Caco-2 (cell line): ENCODE measurements around the gene DPH6. TPM values are rescaled to one million over a fixed set of nuclear protein-coding genes. Genes with fewer than 3 reads are reported as not detected.

Source experiments
- BruUV-seq: library from RNA; stranded (reverse); fragments of 400-500 nt; replicated peaks from 2 replicates; lab custom pipeline; 2021; lab: Mats Ljungman, UMichigan
- CTCF ChIA-PET: fragments of 300-600 bp; sonication (Branson Sonifier 250); formaldehyde crosslinking; loops from one replicate; lab custom pipeline; 2022; ENCODE audit warnings: antibody characterized with exemption; lab: Charles Lee
- POLR2A ChIA-PET: fragments of 300-600 bp; sonication (Branson Sonifier 250); formaldehyde crosslinking; loops from one replicate; lab custom pipeline; 2022; ENCODE audit warnings: antibody characterized with exemption; lab: Charles Lee
- DNase-seq, 2 experiments: peaks; one replicate each; pipeline versions ENCODE4 v3.0.0 to v3.0.0-alpha.2; 2020 to 2022
- H3K27me3 ChIP-seq: replicated peaks from 2 replicates; pipeline ENCODE4 v1.6.0; 2011; ENCODE audit warnings: low read length; ENCODE audit not compliant: control insufficient read depth, insufficient read depth
- H3K36me3 ChIP-seq: 2 replicates; pipeline ENCODE4 v1.5.1; 2011; ENCODE audit warnings: low read length; ENCODE audit not compliant: control insufficient read depth, insufficient read depth
- H3K4me1 ChIP-seq: fragments of 250-450 bp; sonication (Bioruptor Pico); 2 replicates; pipeline ENCODE4 v1.5.1; 2020; ENCODE audit warnings: mild to moderate bottlenecking
- H3K4me3 ChIP-seq: 2 replicates; pipeline ENCODE4 v1.5.1; 2011; ENCODE audit warnings: low read depth, mild to moderate bottlenecking, control low read depth, low read length
- H3K9me3 ChIP-seq: fragments of 250-450 bp; sonication (Bioruptor Pico); 2 replicates; pipeline ENCODE4 v1.5.1; 2020; ENCODE audit warnings: mild to moderate bottlenecking, moderate library complexity
- H3K27ac Mint-ChIP-seq: one replicate; pipeline ENCODE4 v1.8.0; 2022; ENCODE audit warnings: mixed read lengths; ENCODE audit not compliant: unreplicated experiment
- H3K27me3 Mint-ChIP-seq: one replicate; pipeline ENCODE4 v1.8.0; 2022; ENCODE audit warnings: mixed read lengths; ENCODE audit not compliant: insufficient read depth, unreplicated experiment
- H3K36me3 Mint-ChIP-seq: one replicate; pipeline ENCODE4 v1.8.0; 2022; ENCODE audit warnings: mild to moderate bottlenecking, mixed read lengths; ENCODE audit not compliant: insufficient read depth, unreplicated experiment
- H3K4me1 Mint-ChIP-seq: one replicate; pipeline ENCODE4 v1.8.0; 2022; ENCODE audit warnings: low read depth, mixed read lengths; ENCODE audit not compliant: unreplicated experiment
- H3K4me3 Mint-ChIP-seq: one replicate; pipeline ENCODE4 v1.8.0; 2022; ENCODE audit warnings: mild to moderate bottlenecking, moderate library complexity, mixed read lengths; ENCODE audit not compliant: unreplicated experiment
- H3K9me3 Mint-ChIP-seq: one replicate; pipeline ENCODE4 v1.8.0; 2022; ENCODE audit warnings: mixed read lengths; ENCODE audit not compliant: unreplicated experiment
- intact Hi-C: fragments of 100-400 bp; cut with micrococcal nuclease; formaldehyde crosslinking; loops from one replicate; pipeline ENCODE4 v1.10.0; 2022; ENCODE audit not compliant: unreplicated experiment
- total RNA-seq: library from RNA; stranded (reverse); gene quantifications from 2 replicates; pipeline ENCODE4 v1.2.3, GENCODE V29; 2022
- TF ChIP-seq, protein P1 (sequence below), 2 experiments: fragments of 200-600 bp in 1 of 2; IDR thresholded peaks; 1 replicate in 1 of 2; 2 replicates in 1 of 2; pipeline versions ENCODE4 v1.5.1 to v1.8.0; 2011 to 2022; ENCODE audit warnings: antibody characterized with exemption in 1 of 2, control low read depth in 1 of 2, inconsistent platforms in 1 of 2, low read depth in 1 of 2, low read length in 1 of 2, mild to moderate bottlenecking in 1 of 2, moderate library complexity in 1 of 2; ENCODE audit not compliant: insufficient read depth in 1 of 2, severe bottlenecking in 1 of 2, unreplicated experiment in 1 of 2

Gene DPH6
- total RNA-seq, 1 experiment from 2014 or later = 24.0 TPM

DNA sequence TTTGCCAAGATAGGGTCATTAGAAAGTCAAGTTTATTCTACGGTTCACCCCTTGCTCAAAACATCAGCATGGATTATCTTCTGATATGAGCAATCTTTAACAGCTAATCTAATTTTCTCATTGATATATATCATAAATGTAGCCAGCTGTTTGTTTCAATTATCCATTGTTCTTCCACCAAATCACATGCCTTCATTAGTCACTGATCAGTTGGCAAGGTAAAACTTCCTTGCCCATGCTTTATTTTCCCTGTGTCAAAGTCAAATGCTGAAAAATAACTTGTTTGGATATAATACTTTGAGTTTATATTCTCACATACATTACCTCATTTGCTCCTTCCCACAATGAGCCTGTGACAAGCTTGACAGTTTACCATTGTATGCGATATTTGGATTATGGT is 60.6 kb downstream of the DPH6 start:
- TF ChIP-seq, protein P1, sequence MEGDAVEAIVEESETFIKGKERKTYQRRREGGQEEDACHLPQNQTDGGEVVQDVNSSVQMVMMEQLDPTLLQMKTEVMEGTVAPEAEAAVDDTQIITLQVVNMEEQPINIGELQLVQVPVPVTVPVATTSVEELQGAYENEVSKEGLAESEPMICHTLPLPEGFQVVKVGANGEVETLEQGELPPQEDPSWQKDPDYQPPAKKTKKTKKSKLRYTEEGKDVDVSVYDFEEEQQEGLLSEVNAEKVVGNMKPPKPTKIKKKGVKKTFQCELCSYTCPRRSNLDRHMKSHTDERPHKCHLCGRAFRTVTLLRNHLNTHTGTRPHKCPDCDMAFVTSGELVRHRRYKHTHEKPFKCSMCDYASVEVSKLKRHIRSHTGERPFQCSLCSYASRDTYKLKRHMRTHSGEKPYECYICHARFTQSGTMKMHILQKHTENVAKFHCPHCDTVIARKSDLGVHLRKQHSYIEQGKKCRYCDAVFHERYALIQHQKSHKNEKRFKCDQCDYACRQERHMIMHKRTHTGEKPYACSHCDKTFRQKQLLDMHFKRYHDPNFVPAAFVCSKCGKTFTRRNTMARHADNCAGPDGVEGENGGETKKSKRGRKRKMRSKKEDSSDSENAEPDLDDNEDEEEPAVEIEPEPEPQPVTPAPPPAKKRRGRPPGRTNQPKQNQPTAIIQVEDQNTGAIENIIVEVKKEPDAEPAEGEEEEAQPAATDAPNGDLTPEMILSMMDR (IDR thresholded peaks at IDR 0.05; ENCODE audit: insufficient read depth in 1 of 2, low read depth in 1 of 2, low read length in 1 of 2, severe bottlenecking in 1 of 2, unreplicated experiment in 1 of 2) = no peak
- no TSS peak for BruUV-seq
- POLR2A ChIA-PET = no interaction called here
- Mint-ChIP-seq H3K9me3 (peaks cover 24% of the 10 kb centered on the region), H3K4me3 (no peak overlapping the region), H3K36me3 (peaks cover 15% of the 10 kb centered on the region), H3K27me3 (no peaks in the 10 kb centered on the region), H3K4me1 (peaks cover 7% of the 10 kb centered on the region), H3K27ac (no peak overlapping the region)
- peaks cover 21% of the 10 kb centered on the region for H3K9me3 ChIP-seq
- no peaks in the 10 kb centered on the region for H3K27me3 ChIP-seq
- intact Hi-C loops = no loop called here
- CTCF ChIA-PET = no interaction called here
- no peak for DNase-seq
- H3K4me1 ChIP-seq = 0 out of 2 replicates have a peak, but pooled peaks cover 7% of the 10 kb centered on the region
- no peaks in the 10 kb centered on the region for H3K36me3 ChIP-seq
- H3K4me3 ChIP-seq = no peak overlapping the region

DNA sequence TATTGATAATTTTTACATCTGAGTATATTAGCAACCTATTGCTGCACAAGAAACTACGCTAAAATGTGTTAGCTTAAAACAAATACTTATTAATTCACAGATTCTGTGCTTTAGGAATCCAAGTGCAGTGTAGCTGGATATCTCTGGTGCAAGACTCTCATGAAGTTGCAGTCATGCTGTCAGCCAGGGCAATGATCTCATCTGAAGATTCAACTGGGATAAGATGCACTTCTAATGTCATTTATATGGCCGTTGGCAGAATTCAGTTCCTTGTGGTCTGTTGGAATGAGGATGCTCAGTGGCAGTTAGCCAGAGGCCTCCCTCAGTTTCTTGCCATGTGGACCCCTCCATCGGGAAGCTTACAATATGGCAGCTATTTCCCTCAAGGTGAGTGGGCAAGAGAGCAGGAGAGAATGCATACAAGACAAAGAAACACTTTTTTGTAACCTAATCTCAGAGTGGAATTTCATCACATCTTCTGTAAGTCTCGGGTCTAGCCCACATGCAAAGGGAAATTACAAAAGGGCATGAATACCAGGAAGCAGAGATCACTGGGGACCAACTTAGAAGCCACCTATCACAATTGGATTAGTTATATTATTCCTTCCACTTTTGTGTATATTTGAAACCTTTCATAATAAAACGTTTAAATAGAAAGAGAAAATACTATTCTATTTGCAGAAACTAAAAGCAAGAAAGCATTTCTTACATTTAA is 61.6 kb downstream of the DPH6 start:
- H3K36me3 ChIP-seq = no peaks in the 10 kb centered on the region
- intact Hi-C loops = no loop called here
- CTCF ChIA-PET = no interaction called here
- Mint-ChIP-seq H3K36me3 (peaks cover 15% of the 10 kb centered on the region), H3K27me3 (no peaks in the 10 kb centered on the region), H3K9me3 (peaks cover 24% of the 10 kb centered on the region), H3K4me1 (peaks cover 10% of the 10 kb centered on the region), H3K4me3 (no peak overlapping the region), H3K27ac (no peak overlapping the region)
- H3K9me3 ChIP-seq = peaks cover 21% of the 10 kb centered on the region
- POLR2A ChIA-PET = no interaction called here
- H3K4me1 ChIP-seq = peaks cover 7% of the 10 kb centered on the region
- DNase-seq = no peak
- no peak overlapping the region for H3K4me3 ChIP-seq
- no peaks in the 10 kb centered on the region for H3K27me3 ChIP-seq
- TF ChIP-seq, protein P1 (IDR thresholded peaks at IDR 0.05; ENCODE audit: insufficient read depth in 1 of 2, low read depth in 1 of 2, low read length in 1 of 2, severe bottlenecking in 1 of 2, unreplicated experiment in 1 of 2) = no peak
- BruUV-seq = no TSS peak

DNA sequence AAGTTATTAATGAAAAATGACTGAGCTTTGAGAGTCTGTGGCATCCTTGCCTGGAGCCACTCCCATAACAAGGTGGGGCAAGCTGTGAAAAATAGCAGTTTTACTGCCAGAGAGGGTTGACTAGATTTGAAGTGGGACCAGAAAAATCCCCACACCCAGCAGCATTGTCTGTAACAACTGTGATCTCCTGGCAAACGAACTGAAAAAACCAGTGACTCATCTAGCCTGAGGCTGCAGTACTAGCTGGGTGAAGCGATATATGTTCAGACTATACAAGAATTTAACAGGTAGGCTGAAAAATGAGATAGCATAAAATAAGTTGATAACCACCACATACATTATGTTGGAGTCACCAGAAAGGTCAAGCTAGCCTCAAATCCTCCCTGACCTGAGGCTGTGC is 64.0 kb downstream of the DPH6 start:
- Histone ChIP-seq H3K36me3 (no peaks in the 10 kb centered on the region), H3K27me3 (no peaks in the 10 kb centered on the region), H3K9me3 (peaks cover 5% of the 10 kb centered on the region), H3K4me3 (no peak overlapping the region), H3K4me1 (peaks cover 7% of the 10 kb centered on the region)
- peaks cover 13% of the 10 kb centered on the region for H3K4me1 Mint-ChIP-seq
- ChIA-PET POLR2A (no interaction called here), CTCF (no interaction called here)
- peaks cover 7% of the 10 kb centered on the region for H3K36me3 Mint-ChIP-seq
- no peaks in the 10 kb centered on the region for H3K27me3 Mint-ChIP-seq
- no peak overlapping the region for H3K27ac Mint-ChIP-seq
- no TSS peak for BruUV-seq
- DNase-seq = peak; percentile 29 to 66
- intact Hi-C loops = no loop called here
- no peak overlapping the region for H3K4me3 Mint-ChIP-seq
- H3K9me3 Mint-ChIP-seq = peaks cover 9% of the 10 kb centered on the region
- TF ChIP-seq, protein P1 (IDR thresholded peaks at IDR 0.05; ENCODE audit: insufficient read depth in 1 of 2, low read depth in 1 of 2, low read length in 1 of 2, severe bottlenecking in 1 of 2, unreplicated experiment in 1 of 2) = no peak
